COLO668 (cell line): ENCODE data around the gene PIK3AP1.

Experiments
- DNase-seq: peaks from one replicate; lab custom pipeline; 2025; ENCODE audit not compliant: unreplicated experiment; lab: John Stamatoyannopoulos, UW

The PIK3AP1 gene

GRCh38 chr10:96647466-96647865 lies 72.8 kb downstream of the PIK3AP1 start:
- DNase-seq, result no peak

- no peak for DNase-seq
Observed at GRCh38 chr10:96646751-96647166, 73.6 kb downstream of the PIK3AP1 start.

- no peak for DNase-seq
Observed at GRCh38 chr10:96646301-96646700, 74.0 kb downstream of the PIK3AP1 start.

GRCh38 chr10:96645191-96645721 lies 75.1 kb downstream of the PIK3AP1 start:
- no peak for DNase-seq

- no peak for DNase-seq
Observed at GRCh38 chr10:96643920-96644319, 76.4 kb downstream of the PIK3AP1 start.

- peak; percentile 67 for DNase-seq
Observed at GRCh38 chr10:96642973-96643372, 77.3 kb downstream of the PIK3AP1 start.

- DNase-seq, result no peak
Observed at GRCh38 chr10:96642530-96642929, 77.8 kb downstream of the PIK3AP1 start.

- DNase-seq, result no peak
Observed at GRCh38 chr10:96641396-96642295, 78.7 kb downstream of the PIK3AP1 start.

GRCh38 chr10:96639899-96640298 lies 80.4 kb downstream of the PIK3AP1 start:
- no peak for DNase-seq

- no peak for DNase-seq
Observed at GRCh38 chr10:96638696-96639095, 81.6 kb downstream of the PIK3AP1 start.

GRCh38 chr10:96638120-96638519 lies 82.2 kb downstream of the PIK3AP1 start:
- DNase-seq, result no peak

GRCh38 chr10:96637709-96638108 lies 82.6 kb downstream of the PIK3AP1 start:
- DNase-seq, result no peak

- DNase-seq, result no peak
Observed at GRCh38 chr10:96636551-96636950, 83.8 kb downstream of the PIK3AP1 start.

GRCh38 chr10:96632974-96633710 lies 87.2 kb downstream of the PIK3AP1 start:
- DNase-seq, result peak; percentile 9

GRCh38 chr10:96627292-96627691 lies 93.0 kb downstream of the PIK3AP1 start:
- no peak for DNase-seq

- DNase-seq, result peak; percentile 27
Observed at GRCh38 chr10:96626795-96627194, 93.5 kb downstream of the PIK3AP1 start.

- no peak for DNase-seq
Observed at GRCh38 chr10:96625173-96625572, 95.1 kb downstream of the PIK3AP1 start.

- no peak for DNase-seq
Observed at GRCh38 chr10:96622013-96622787, 98.1 kb downstream of the PIK3AP1 start.

GRCh38 chr10:96619796-96620773 lies 100.2 kb downstream of the PIK3AP1 start:
- DNase-seq, result peak; percentile 4

- DNase-seq, result no peak
Observed at GRCh38 chr10:96619120-96619519, 101.2 kb downstream of the PIK3AP1 start.
